Astrocyte (in vitro differentiated cells and primary cell): Measurements from ENCODE around the gene ZNF81.
"Not testable (repeated sequence)": the region's sequence is repeated elsewhere in the genome, so short reads cannot be mapped to it uniquely, and the experiment has no call there.

ENCODE experiments used
- EZH2 ChIP-seq: IDR thresholded peaks from 2 replicates; pipeline ENCODE4 v1.6.1; 2012; ENCODE audit warnings: mild to moderate bottlenecking, low read length, inconsistent platforms; ENCODE audit not compliant: insufficient read depth
- TF ChIP-seq, protein P1 (sequence below): IDR thresholded peaks from 2 replicates; pipeline ENCODE4 v1.5.1; 2011; ENCODE audit warnings: low read depth, mild to moderate bottlenecking, inconsistent platforms, low read length, moderate library complexity; ENCODE audit not compliant: insufficient read depth

DNA sequence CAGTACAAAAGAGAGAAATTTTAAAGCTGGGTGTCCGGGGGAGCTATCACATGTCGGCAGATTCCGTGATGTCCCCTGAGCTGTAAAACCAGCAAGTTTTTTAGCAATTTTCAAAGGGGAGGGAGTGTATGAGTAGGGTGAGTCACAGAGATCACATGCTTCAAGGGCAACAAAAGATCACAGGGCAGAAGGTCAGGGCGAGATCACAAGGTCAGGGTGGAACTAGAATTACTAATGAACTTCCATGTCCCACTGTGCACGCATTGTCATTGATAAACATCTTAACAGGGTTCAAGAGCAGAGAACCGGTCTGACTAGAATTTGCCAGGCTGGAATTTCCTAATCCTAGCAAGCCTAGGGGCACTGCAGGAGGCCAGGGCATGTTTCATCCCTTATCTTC is 125.1 kb downstream of the ZNF81 start:
- TF ChIP-seq, protein P1, sequence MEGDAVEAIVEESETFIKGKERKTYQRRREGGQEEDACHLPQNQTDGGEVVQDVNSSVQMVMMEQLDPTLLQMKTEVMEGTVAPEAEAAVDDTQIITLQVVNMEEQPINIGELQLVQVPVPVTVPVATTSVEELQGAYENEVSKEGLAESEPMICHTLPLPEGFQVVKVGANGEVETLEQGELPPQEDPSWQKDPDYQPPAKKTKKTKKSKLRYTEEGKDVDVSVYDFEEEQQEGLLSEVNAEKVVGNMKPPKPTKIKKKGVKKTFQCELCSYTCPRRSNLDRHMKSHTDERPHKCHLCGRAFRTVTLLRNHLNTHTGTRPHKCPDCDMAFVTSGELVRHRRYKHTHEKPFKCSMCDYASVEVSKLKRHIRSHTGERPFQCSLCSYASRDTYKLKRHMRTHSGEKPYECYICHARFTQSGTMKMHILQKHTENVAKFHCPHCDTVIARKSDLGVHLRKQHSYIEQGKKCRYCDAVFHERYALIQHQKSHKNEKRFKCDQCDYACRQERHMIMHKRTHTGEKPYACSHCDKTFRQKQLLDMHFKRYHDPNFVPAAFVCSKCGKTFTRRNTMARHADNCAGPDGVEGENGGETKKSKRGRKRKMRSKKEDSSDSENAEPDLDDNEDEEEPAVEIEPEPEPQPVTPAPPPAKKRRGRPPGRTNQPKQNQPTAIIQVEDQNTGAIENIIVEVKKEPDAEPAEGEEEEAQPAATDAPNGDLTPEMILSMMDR, result not testable (repeated sequence)
- TF ChIP-seq EZH2, result not testable (repeated sequence)
